ENCODE measurements around the gene SFXN5.

Gene SFXN5

GRCh38 chr2:72892506-72893173 is 178.9 kb downstream of the SFXN5 start:
- peak; percentile 62 for DNase-seq

Data from stimulated activated CD4-positive, alpha-beta T cell treated with anti-CD3 and anti-CD28 coated beads, Interleukin-4, amount 100 ng/mL, for 24 hours (primary cell).